Endothelial cell of umbilical vein (primary cell): ENCODE data around the gene PLEKHG4B. TPM values are rescaled to one million over a fixed set of nuclear protein-coding genes. Genes with fewer than 3 reads are reported as not detected.

Experiments
- BruUV-seq: library from RNA; stranded (reverse); fragments of 400-500 nt; replicated peaks from 2 replicates; lab custom pipeline; 2021; lab: Mats Ljungman, UMichigan
- CTCF ChIA-PET: fragments of 300-600, 350-600 bp; sonication (Branson Sonifier 250); formaldehyde crosslinking; loops from one replicate; lab custom pipeline; 2021; ENCODE audit warnings: antibody characterized with exemption, inconsistent platforms; lab: Charles Lee
- POLR2A ChIA-PET: fragments of 300-600, 350-600 bp; sonication (Branson Sonifier 250); formaldehyde crosslinking; loops from one replicate; lab custom pipeline; 2021; ENCODE audit warnings: antibody characterized with exemption, inconsistent platforms; lab: Charles Lee
- DNase-seq: peaks from one replicate; pipeline ENCODE4 v3.0.0-alpha.2; 2011; ENCODE audit warnings: low read depth, low spot score
- FAIRE-seq: peaks from 2 replicates; lab custom pipeline; 2011; peaks lifted over from hg19 to GRCh38; lab: Jason Lieb, UNC
- H2AFZ ChIP-seq: 2 replicates; pipeline ENCODE4 v1.6.0; 2012; ENCODE audit warnings: low read depth, low read length, control low read depth, inconsistent platforms
- H3K27ac ChIP-seq: 2 replicates; pipeline ENCODE4 v1.5.1; 2011; ENCODE audit warnings: low read depth, mild to moderate bottlenecking, control low read depth, low read length, moderate library complexity; ENCODE audit not compliant: insufficient read depth
- H3K27me3 ChIP-seq, 2 experiments: 2 replicates each; pipeline versions ENCODE4 v1.6.0 to v1.6.1; 2011; ENCODE audit warnings: low read length in 2 of 2, mixed read lengths in 1 of 2; ENCODE audit not compliant: control insufficient read depth in 2 of 2, insufficient read depth in 2 of 2
- H3K36me3 ChIP-seq, 2 experiments: 2 replicates in 1 of 2; 3 replicates in 1 of 2; pipeline ENCODE4 v1.5.1; 2011; ENCODE audit warnings: low read length in 2 of 2, mild to moderate bottlenecking in 1 of 2, moderate library complexity in 1 of 2; ENCODE audit not compliant: control insufficient read depth in 2 of 2, insufficient read depth in 2 of 2; ENCODE audit errors: extremely low read depth in 1 of 2
- H3K4me1 ChIP-seq: 3 replicates; pipeline ENCODE4 v1.5.1; 2011; ENCODE audit warnings: mild to moderate bottlenecking, low read length; ENCODE audit not compliant: control insufficient read depth, insufficient read depth; ENCODE audit errors: extremely low read depth
- H3K4me2 ChIP-seq: 2 replicates; pipeline ENCODE4 v1.6.1; 2011; ENCODE audit warnings: low read length, control low read depth, mixed read lengths; ENCODE audit not compliant: insufficient read depth
- H3K4me3 ChIP-seq, 3 experiments: fragments of 200-600 bp in 1 of 3; sonication (generic), shearing (Covaris generic) in 1 of 3; replicated peaks in 1 of 3; 2 replicates each; pipeline ENCODE4 v1.5.1; 2011 to 2016; ENCODE audit warnings: control low read depth in 3 of 3, low read length in 3 of 3, mild to moderate bottlenecking in 2 of 3, inconsistent platforms in 1 of 3, low read depth in 1 of 3, moderate library complexity in 1 of 3; ENCODE audit not compliant: insufficient read depth in 1 of 3
- H3K79me2 ChIP-seq: 2 replicates; pipeline ENCODE4 v1.6.0; 2012; ENCODE audit warnings: low read length, inconsistent platforms; ENCODE audit not compliant: control insufficient read depth, insufficient read depth
- H3K9ac ChIP-seq: replicated peaks from 2 replicates; pipeline ENCODE3; 2011; ENCODE audit warnings: low read length, control low read depth; ENCODE audit not compliant: insufficient read depth; ENCODE audit errors: extremely low read depth
- H3K9me1 ChIP-seq: replicated peaks from 3 replicates; pipeline ENCODE4 v1.6.0; 2011; ENCODE audit warnings: mild to moderate bottlenecking, low read length; ENCODE audit not compliant: control insufficient read depth, insufficient read depth; ENCODE audit errors: extremely low read depth
- H3K9me3 ChIP-seq: replicated peaks from 2 replicates; pipeline ENCODE4 v1.5.1; 2012; ENCODE audit warnings: low read length, inconsistent platforms; ENCODE audit not compliant: control insufficient read depth, insufficient read depth
- H4K20me1 ChIP-seq: replicated peaks from 2 replicates; pipeline ENCODE3; 2011; ENCODE audit warnings: mild to moderate bottlenecking, low read length; ENCODE audit not compliant: control insufficient read depth, insufficient read depth; ENCODE audit errors: extremely low read depth
- EZH2 ChIP-seq: IDR thresholded peaks from 2 replicates; pipeline ENCODE4 v1.6.1; 2012; ENCODE audit warnings: borderline replicate concordance, low read depth, mild to moderate bottlenecking, moderate library complexity, low read length, inconsistent platforms; ENCODE audit not compliant: severe bottlenecking
- FOS ChIP-seq: IDR thresholded peaks from 2 replicates; pipeline ENCODE4 v1.6.1; 2011; ENCODE audit warnings: mild to moderate bottlenecking, low read length, moderate library complexity, borderline replicate concordance; ENCODE audit not compliant: insufficient read depth
- GATA2 ChIP-seq: IDR thresholded peaks from 2 replicates; pipeline ENCODE4 v1.7.0; 2011; ENCODE audit warnings: low read depth, mild to moderate bottlenecking, moderate library complexity, mixed read lengths, low read length; ENCODE audit not compliant: insufficient read length, insufficient read depth
- JUN ChIP-seq: IDR thresholded peaks from 2 replicates; pipeline ENCODE4 v1.6.1; 2011; ENCODE audit warnings: borderline replicate concordance, low read depth; ENCODE audit not compliant: insufficient read length, insufficient read depth
- MYC ChIP-seq: IDR thresholded peaks from one replicate; pipeline ENCODE4 v1.6.1; 2011; ENCODE audit warnings: mild to moderate bottlenecking, low read depth, low read length
- POLR2A ChIP-seq: IDR thresholded peaks from 2 replicates; pipeline ENCODE4 v1.6.1; 2012; ENCODE audit warnings: low read depth, mild to moderate bottlenecking, control low read depth, low read length
- POLR2AphosphoS5 ChIP-seq: IDR thresholded peaks from 2 replicates; pipeline ENCODE4 v1.6.1; 2012; ENCODE audit warnings: low read depth, mild to moderate bottlenecking, control low read depth, low read length, moderate library complexity; ENCODE audit not compliant: insufficient read depth
- dilution Hi-C: fragments of 300-500 bp; cut with MboI; formaldehyde crosslinking; loops from one replicate; pipeline ENCODE4 v1.15.0; 2019; ENCODE audit warnings: low sequenced_read_pairs; ENCODE audit not compliant: extremely low pct_ligation_motif_present
- intact Hi-C: fragments of 100-400 bp; cut with micrococcal nuclease; formaldehyde crosslinking; loops from one replicate; pipeline ENCODE4 v1.10.0; 2022
- polyA plus RNA-seq, 4 experiments: library from polyadenylated mRNA; depleted of rRNA in 3 of 4; stranded (reverse) in 3 of 4; unstranded in 1 of 4; fragments of >200 nt; gene quantifications; 2 replicates each; pipeline versions ENCODE4 v1.2.1 to v1.2.3, GENCODE V29; 2011 to 2012; ENCODE audit warnings: missing spikeins in 1 of 4
- total RNA-seq: library from RNA; stranded (reverse); gene quantifications from 2 replicates; pipeline ENCODE4 v1.2.3, GENCODE V29; 2021
- TF ChIP-seq, protein P1 (sequence below), 2 donors: IDR thresholded peaks; 1 replicate in 1 of 2; 2 replicates in 1 of 2; pipeline ENCODE4 v1.5.1; 2011; ENCODE audit warnings: low read length in 2 of 2, mild to moderate bottlenecking in 2 of 2, moderate library complexity in 2 of 2, control low read depth in 1 of 2, inconsistent platforms in 1 of 2, low read depth in 1 of 2; ENCODE audit not compliant: insufficient read depth in 1 of 2; ENCODE audit errors: extremely low read depth in 1 of 2
- TF ChIP-seq, protein P2 (sequence below): IDR thresholded peaks from 2 replicates; pipeline ENCODE4 v1.6.1; 2011; ENCODE audit not compliant: insufficient read depth, insufficient read length

The PLEKHG4B gene
- total and polyA plus RNA-seq, 2 donors (not counting 3 experiments of a cell fraction or from before 2014, with no cell fraction given), result not detected

DNA sequence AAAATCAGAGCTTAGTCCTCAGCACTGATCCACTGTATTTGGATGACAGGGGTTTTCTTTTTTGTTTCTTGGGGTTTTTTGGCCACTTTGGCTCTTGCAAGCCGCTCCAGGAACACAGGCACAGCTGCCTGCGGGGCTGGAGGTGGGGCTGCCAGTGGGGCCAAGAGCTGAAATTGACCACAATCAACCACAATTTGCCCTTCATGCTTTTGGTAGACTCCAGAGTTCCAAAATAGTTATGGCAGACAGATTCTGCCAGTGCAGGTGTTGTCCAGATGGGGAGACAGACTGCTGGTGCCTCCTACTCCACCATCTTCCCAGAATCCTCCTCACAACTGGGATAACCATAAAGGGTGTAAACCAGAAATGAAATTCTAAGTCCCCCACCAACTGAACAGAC is 36.5 kb downstream of the PLEKHG4B start:
- DNase-seq, result no peak
- Histone ChIP-seq H3K9ac (no peak overlapping the region), H3K9me3 (no peaks in the 10 kb centered on the region), H3K4me3 (no peak overlapping the region), H3K27ac (no peak overlapping the region), H3K27me3 (peaks cover 0 to 2% of the 10 kb centered on the region in 2 experiments), H3K4me2 (no peak overlapping the region), H3K79me2 (no peaks in the 10 kb centered on the region), H3K9me1 (no peaks in the 10 kb centered on the region), H4K20me1 (no peaks in the 10 kb centered on the region), H3K36me3 (no peaks in the 10 kb centered on the region), H3K4me1 (no peaks in the 10 kb centered on the region), H2AFZ (no peak overlapping the region)
- dilution Hi-C loops, result no loop called here
- no TSS peak for BruUV-seq
- TF ChIP-seq EZH2 (no peak), POLR2AphosphoS5 (no peak), POLR2A (no peak), JUN (no peak), GATA2 (no peak), MYC (no peak), FOS (no peak)
- TF ChIP-seq, protein P1, sequence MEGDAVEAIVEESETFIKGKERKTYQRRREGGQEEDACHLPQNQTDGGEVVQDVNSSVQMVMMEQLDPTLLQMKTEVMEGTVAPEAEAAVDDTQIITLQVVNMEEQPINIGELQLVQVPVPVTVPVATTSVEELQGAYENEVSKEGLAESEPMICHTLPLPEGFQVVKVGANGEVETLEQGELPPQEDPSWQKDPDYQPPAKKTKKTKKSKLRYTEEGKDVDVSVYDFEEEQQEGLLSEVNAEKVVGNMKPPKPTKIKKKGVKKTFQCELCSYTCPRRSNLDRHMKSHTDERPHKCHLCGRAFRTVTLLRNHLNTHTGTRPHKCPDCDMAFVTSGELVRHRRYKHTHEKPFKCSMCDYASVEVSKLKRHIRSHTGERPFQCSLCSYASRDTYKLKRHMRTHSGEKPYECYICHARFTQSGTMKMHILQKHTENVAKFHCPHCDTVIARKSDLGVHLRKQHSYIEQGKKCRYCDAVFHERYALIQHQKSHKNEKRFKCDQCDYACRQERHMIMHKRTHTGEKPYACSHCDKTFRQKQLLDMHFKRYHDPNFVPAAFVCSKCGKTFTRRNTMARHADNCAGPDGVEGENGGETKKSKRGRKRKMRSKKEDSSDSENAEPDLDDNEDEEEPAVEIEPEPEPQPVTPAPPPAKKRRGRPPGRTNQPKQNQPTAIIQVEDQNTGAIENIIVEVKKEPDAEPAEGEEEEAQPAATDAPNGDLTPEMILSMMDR (IDR thresholded peaks at IDR 0.05; ENCODE audit: extremely low read depth in 1 of 2, insufficient read depth in 1 of 2, low read depth in 1 of 2, low read length in 2 of 2), result no peak
- TF ChIP-seq, protein P2, sequence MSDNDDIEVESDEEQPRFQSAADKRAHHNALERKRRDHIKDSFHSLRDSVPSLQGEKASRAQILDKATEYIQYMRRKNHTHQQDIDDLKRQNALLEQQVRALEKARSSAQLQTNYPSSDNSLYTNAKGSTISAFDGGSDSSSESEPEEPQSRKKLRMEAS, result no peak
- ChIA-PET CTCF (no interaction called here), POLR2A (no interaction called here)
- no peak for FAIRE-seq
- intact Hi-C loops, result no loop called here
